Lower leg skin (tissue), 4 donors: ENCODE results near the gene RAD54L. TPM values are rescaled to one million over a fixed set of nuclear protein-coding genes. Genes with fewer than 3 reads are reported as not detected.
"Not testable (repeated sequence)": the region's sequence is repeated elsewhere in the genome, so short reads cannot be mapped to it uniquely, and the experiment has no call there.

ENCODE experiments used
- DNase-seq, 2 donors: peaks; one replicate each; pipeline ENCODE4 v3.0.0-alpha.2; 2019; ENCODE audit warnings: low spot score in 2 of 2
- H3K4me3 ChIP-seq: fragments of 200-600 bp; sonication (generic); 2 replicates; pipeline ENCODE4 v1.5.1; 2017; ENCODE audit warnings: mild to moderate bottlenecking, low read depth; ENCODE audit not compliant: poor library complexity, severe bottlenecking
- POLR2A ChIP-seq, 2 donors: fragments of 450-650 bp; IDR thresholded peaks; one replicate each; pipeline ENCODE4 v1.6.1; 2016 to 2017; ENCODE audit warnings: antibody characterized with exemption in 2 of 2, mild to moderate bottlenecking in 1 of 2, moderate library complexity in 1 of 2
- WGBS, 2 donors: methylation state at CpG; one replicate each; pipeline ENCODE4 v1.1.5; 2018; 5-methylcytosine and 5-hydroxymethylcytosine counted together
- intact Hi-C: fragments of 100-400 bp; cut with DNase I; formaldehyde crosslinking; loops from one replicate; pipeline ENCODE4 v1.15.0; 2023; ENCODE audit warnings: low total_unique reads
- total RNA-seq, 4 donors: library from RNA; depleted of rRNA; stranded (reverse); fragments of >200 nt; gene quantifications; one replicate each; pipeline ENCODE4 v1.1.0, GENCODE V29; 2016
- TF ChIP-seq, protein P1 (sequence below), 3 donors: fragments of 450-650 bp; IDR thresholded peaks; one replicate each; pipeline ENCODE4 v1.5.1; 2016; ENCODE audit warnings: antibody characterized with exemption in 3 of 3, mild to moderate bottlenecking in 3 of 3, moderate library complexity in 2 of 3

Gene RAD54L
- total RNA-seq, 4 donors from 2014 or later: 0.19 to 0.89 (median 0.47) TPM

DNA sequence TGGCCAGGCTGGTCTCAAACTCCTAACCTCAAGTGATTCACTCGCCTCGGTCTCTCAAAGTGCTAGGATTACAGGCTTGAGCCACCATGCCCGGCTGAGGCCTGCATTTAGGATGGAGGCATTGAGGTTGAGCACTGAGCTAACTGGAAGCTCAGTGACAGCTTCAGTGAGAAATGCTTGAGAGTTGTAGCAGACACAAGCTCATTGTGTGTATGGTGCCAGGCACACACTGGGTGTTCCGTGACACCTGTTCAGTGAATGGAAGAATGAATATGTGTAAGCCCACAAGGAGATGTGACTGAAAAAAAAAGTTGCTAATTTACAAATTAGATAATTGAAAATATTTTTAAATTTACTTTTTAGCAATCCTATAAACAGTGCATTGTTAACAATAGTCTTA lies 22.6 kb upstream of the RAD54L start:
- WGBS, 2 donors: 84 to 88% methylated on average over 4 of the region's 4 CpGs
- DNase-seq: no peak
- intact Hi-C loops: loop anchor here (5.0 kb wide), 1 partner anchor 188 kb away; no protein-coding TSS in a partner anchor
- H3K4me3 ChIP-seq: no peak overlapping the region
- TF ChIP-seq POLR2A (IDR thresholded peaks at IDR 0.05): no peak
- TF ChIP-seq, protein P1, sequence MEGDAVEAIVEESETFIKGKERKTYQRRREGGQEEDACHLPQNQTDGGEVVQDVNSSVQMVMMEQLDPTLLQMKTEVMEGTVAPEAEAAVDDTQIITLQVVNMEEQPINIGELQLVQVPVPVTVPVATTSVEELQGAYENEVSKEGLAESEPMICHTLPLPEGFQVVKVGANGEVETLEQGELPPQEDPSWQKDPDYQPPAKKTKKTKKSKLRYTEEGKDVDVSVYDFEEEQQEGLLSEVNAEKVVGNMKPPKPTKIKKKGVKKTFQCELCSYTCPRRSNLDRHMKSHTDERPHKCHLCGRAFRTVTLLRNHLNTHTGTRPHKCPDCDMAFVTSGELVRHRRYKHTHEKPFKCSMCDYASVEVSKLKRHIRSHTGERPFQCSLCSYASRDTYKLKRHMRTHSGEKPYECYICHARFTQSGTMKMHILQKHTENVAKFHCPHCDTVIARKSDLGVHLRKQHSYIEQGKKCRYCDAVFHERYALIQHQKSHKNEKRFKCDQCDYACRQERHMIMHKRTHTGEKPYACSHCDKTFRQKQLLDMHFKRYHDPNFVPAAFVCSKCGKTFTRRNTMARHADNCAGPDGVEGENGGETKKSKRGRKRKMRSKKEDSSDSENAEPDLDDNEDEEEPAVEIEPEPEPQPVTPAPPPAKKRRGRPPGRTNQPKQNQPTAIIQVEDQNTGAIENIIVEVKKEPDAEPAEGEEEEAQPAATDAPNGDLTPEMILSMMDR (IDR thresholded peaks at IDR 0.05): no peak

DNA sequence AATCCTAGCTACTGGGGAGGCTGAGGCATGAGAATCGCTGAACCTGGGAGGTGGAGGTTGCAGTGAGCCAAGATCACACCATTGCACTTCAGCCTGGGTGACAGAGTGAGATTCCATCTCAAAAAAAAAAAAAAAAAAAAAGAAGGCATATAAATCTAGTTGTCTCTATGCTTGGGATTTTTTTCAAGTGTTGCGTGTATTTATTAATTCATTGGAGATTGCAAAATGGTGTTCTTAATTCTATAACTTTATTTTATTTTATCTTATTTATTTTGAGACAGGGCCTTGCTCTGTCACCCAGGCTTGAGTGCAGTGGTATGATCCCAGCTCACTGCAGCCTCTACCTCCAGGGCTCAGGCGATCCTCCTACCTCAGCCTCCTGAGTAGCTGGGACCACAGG lies 16.3 kb upstream of the RAD54L start:
- DNase-seq, intact Hi-C loops, H3K4me3 ChIP-seq: not testable (repeated sequence)
- WGBS, 2 donors: 98 to 99% methylated on average over 3 of the region's 3 CpGs

DNA sequence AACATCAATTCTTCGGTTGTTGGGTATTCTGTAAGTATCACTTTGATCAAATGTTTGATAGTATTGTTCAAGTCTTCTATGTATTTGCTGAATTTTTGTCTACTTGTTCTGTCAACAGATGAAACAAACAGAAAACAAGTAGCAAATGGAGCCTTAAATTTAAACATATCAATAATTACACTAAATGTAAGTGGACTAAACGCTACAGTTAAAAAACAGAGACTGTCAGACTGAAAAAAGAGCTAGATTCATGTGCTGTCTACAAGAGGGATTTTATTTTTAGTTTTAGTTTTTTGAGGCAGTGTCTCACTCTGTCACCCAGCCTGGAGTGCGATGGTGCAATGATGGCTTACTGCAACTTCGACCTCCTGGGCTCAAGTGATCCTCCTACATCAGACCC lies 10.7 kb upstream of the RAD54L start:
- WGBS, 2 donors: 93 to 95% methylated on average over 4 of the region's 4 CpGs
- intact Hi-C loops: no loop called here
- H3K4me3 ChIP-seq: no peak overlapping the region
- TF ChIP-seq POLR2A (IDR thresholded peaks at IDR 0.05): no peak
- TF ChIP-seq, protein P1 (IDR thresholded peaks at IDR 0.05): no peak
- no peak for DNase-seq

DNA sequence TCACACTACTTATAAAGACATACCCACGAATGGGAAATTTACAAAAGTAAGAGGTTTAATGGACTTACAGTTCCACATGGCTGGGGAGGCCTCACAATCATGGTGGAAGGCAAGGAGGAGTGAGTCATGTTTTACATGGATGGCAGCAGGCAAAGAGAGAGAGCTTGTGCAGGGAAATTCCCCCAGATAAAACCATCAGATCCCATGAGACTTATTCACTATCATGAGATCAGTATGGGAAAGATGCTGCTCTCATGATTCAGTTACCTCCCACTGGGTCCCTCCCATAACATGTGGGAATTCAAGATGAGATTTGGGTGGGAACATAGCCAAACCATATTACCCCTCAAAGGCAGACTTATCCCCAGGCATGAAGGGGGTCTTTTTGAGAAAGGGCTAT lies 8.7 kb upstream of the RAD54L start:
- WGBS, 2 donors: 71 to 88% methylated on average over 1 of the region's 1 CpG
- DNase-seq, intact Hi-C loops, H3K4me3 ChIP-seq: not testable (repeated sequence)

DNA sequence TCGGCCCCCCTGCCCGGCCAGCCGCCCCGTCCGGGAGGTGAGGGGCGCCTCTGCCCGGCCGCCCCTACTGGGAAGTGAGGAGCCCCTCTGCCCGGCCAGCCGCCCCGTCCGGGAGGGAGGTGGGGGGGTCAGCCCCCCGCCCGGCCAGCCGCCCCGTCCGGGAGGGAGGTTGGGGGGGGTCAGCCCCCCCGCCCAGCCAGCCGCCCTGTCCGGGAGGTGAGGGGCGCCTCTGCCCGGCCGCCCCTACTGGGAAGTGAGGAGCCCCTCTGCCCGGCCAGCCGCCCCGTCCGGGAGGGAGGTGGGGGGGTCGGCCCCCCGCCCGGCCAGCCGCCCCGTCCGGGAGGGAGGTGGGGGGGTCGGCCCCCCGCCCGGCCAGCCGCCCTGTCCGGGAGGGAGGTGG lies 5.8 kb upstream of the RAD54L start:
- DNase-seq, H3K4me3 ChIP-seq, intact Hi-C loops: not testable (repeated sequence)
- WGBS, 2 donors: no CpG with 5 or more reads among the region's 38 CpGs

DNA sequence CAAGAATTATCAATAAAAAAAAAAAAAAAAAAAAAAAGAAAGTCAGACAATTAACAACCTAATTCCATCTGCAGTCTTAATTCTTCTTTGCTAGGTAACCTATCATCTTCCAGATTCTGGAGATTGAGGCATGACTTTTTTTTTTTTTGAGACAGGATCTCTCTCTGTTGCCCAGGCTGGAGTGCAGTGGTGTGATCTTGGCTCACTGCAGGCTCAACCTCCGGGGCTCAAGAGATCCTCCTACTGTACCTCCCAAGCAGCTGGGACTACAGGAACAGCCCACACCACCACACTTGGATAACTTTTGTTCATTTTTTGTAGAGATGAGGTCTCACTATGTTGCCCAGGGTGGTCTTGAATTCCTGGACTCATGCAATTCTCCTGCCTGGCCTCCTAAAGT lies 4.6 kb upstream of the RAD54L start:
- no peak overlapping the region for H3K4me3 ChIP-seq
- intact Hi-C loops: no loop called here
- WGBS, 2 donors: 56 to 64% methylated on average over 1 of the region's 1 CpG
- TF ChIP-seq, protein P1 (IDR thresholded peaks at IDR 0.05): no peak
- TF ChIP-seq POLR2A (IDR thresholded peaks at IDR 0.05): no peak
- DNase-seq: no peak

DNA sequence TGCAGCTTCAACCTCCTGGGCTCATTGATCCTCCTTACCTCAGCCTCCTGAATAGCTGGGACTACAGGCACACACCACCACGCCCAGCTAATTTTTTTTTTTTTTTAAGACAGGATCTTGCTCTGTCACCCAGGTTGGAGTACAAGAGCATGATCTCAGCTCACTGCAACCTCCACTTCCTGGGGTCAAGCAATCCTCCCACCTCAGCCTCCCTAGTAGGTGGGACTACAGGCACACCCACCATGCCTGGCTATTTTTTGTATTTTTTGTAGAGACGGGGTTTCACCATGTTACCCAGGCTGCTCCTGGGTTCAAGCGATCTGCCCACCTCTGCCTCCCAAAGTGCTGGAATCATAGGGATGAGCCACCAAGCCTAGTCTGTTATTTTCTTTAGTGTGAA lies 3.7 kb upstream of the RAD54L start:
- WGBS, 2 donors: 84 to 89% methylated on average over 3 of the region's 3 CpGs
- H3K4me3 ChIP-seq, intact Hi-C loops, DNase-seq: not testable (repeated sequence)

DNA sequence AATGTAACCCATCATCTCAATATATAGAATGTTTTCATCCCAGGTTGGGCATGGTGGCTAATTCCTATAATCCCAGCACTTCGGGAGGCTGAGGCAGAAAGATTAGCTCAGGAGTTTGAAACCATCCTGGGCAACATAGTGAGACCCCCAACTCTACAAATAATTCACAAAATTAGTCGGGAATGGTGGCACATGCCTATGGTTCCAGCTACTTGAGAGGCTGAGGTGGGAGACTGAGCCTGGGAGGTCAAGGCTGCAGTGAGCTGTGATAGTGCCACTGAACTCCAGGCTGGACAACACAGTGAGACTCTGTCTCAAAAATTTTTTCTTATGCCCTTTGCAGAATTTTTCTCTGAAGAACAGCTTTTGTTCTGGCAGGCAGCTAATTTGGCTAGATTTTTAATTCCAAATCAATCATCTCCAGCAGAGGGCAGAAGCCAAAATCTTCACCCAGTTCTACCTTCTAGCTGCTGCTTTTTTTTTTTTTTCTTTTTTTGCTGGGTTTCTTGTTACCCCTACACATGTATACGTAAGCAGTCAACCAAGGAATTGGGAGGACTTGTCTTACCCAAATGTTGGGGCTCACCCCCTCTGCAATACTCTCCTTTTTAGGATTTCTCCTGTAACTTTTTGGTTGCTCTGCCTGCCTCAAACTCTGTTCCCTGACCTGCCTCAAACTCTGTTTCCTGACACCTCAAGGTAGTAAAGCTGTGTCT lies 2.7 kb upstream of the RAD54L start:
- no peak overlapping the region for H3K4me3 ChIP-seq
- TF ChIP-seq POLR2A (IDR thresholded peaks at IDR 0.05): no peak
- TF ChIP-seq, protein P1 (IDR thresholded peaks at IDR 0.05): no peak
- WGBS, 2 donors: 54 to 58% methylated on average over 3 of the region's 3 CpGs
- no peak for DNase-seq
- intact Hi-C loops: no loop called here

DNA sequence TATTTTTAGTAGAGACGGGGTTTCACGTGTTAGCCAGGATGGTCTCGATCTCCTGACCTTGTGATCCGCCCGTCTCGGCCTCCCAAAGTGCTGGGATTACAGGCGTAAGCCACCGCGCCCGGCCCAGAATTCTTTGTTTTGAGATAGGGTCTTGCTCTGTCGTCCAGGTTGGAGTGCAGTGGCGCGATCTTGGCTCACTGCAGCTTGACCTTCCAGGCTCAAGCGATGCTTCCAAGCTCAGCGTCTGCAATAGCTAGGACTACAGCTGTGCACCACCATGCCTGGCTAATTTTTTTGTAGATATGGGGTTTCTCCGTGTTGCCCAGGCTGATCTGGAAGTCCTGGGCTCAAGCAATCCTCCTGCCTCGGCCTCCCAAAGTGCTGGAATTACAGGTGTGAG lies 1.4 kb upstream of the RAD54L start:
- H3K4me3 ChIP-seq, intact Hi-C loops, DNase-seq: not testable (repeated sequence)
- WGBS, 2 donors: 95% methylated on average over 17 of the region's 17 CpGs
